ENCODE measurements around the gene TRIM26. TPM values are rescaled to one million over a fixed set of nuclear protein-coding genes. Genes with fewer than 3 reads are reported as not detected.

TRIM26 gene
- total RNA-seq, 4 donors from 2014 or later, result 19.5 to 92.0 (median 53.2) TPM

DNA sequence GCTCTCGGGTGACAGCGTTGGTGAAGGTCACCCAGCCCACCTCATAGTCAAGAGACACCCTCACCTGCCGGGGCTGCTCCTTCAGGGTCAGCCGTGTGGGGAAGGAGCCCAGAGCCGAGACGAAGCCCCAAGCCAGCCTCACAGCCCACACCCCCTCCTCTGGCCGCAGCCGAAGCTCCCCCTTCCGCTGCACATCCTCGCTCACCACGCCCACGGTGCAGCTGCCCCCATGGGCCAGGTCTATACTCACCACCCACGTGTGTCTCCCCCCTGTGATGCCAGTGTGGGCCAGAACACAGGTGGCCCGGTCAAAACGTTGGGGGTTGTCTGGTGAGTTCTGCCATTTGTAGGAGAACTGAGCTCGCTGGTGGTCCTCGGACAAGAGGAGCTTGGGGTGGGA lies 59.1 kb downstream of the TRIM26 start:
- no peaks in the 10 kb centered on the region for H3K27me3 ChIP-seq
- WGBS, 2 donors (ENCODE audit: low coverage in 1 of 2), result 83% methylated on average over 17 of the region's 17 CpGs; no CpG with 5 or more reads in 1 of the 2 donors

DNA sequence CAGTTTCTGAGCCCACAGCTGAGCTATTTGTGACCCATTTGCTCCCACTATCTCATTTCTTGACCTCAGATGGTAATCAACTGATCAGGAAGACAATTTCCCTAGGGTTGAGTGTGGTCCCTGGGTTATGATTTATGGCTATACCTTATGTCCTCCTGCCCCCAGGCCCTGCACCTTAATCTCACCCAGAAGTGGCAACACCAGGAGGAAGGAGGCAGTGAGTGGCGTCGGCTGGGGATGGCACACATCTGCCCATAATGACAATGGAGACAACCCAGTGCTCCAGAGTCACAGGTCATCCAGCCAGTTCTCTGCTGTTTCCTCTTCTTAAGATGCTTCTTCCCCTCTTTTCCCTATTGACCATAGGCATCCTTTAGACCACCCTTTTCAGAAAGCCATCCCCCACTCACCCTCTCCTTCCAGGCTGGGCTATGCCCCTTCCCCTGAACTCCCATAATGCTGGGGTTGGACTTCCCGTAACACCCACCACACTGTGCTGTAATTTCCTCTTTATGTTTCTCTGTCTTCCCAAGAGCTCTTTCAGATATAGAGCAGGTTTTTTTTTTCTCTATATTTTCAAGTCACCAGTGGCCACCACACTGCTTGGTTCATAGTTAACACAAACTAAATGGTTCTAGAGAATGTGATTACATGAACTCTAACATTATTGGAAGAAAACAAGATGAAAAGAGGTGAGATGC lies 60.1 kb downstream of the TRIM26 start:
- Histone ChIP-seq H3K4me3 (no peak overlapping the region), H3K4me1 (peaks cover 0 to 38% (median 28%) of the 10 kb centered on the region in 4 donors), H3K27ac (no peak overlapping the region), H3K9me3 (no peaks in the 10 kb centered on the region), H3K27me3 (no peaks in the 10 kb centered on the region), H3K36me3 (no peaks in the 10 kb centered on the region)
- WGBS, 2 donors (ENCODE audit: low coverage in 1 of 2), result 86 to 88% methylated on average over 1 to 3 of the region's 3 CpGs
- DNase-seq, result no peak
- intact Hi-C loops (cut with DNase I; ENCODE audit: low total_unique reads), result no loop called here
- in situ Hi-C loops (cut with MboI; ENCODE audit: low pct_ligation_motif_present in 1 of 4, low pct_unique_long_range_greater_than_20kb in 1 of 4, low sequenced_read_pairs in 3 of 4), result no loop called here
- TF ChIP-seq, protein P1, sequence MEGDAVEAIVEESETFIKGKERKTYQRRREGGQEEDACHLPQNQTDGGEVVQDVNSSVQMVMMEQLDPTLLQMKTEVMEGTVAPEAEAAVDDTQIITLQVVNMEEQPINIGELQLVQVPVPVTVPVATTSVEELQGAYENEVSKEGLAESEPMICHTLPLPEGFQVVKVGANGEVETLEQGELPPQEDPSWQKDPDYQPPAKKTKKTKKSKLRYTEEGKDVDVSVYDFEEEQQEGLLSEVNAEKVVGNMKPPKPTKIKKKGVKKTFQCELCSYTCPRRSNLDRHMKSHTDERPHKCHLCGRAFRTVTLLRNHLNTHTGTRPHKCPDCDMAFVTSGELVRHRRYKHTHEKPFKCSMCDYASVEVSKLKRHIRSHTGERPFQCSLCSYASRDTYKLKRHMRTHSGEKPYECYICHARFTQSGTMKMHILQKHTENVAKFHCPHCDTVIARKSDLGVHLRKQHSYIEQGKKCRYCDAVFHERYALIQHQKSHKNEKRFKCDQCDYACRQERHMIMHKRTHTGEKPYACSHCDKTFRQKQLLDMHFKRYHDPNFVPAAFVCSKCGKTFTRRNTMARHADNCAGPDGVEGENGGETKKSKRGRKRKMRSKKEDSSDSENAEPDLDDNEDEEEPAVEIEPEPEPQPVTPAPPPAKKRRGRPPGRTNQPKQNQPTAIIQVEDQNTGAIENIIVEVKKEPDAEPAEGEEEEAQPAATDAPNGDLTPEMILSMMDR (IDR thresholded peaks at IDR 0.05), result no peak
- TF ChIP-seq POLR2A (IDR thresholded peaks at IDR 0.05) (no peak), EP300 (IDR thresholded peaks at IDR 0.05; ENCODE audit: low read depth) (no peak), POLR2AphosphoS5 (IDR thresholded peaks at IDR 0.05) (no peak)

More for the DNA sequence above, 59.1 kb downstream of the TRIM26 start:
- in situ Hi-C loops (cut with MboI; ENCODE audit: low pct_ligation_motif_present in 1 of 4, low pct_unique_long_range_greater_than_20kb in 1 of 4, low sequenced_read_pairs in 3 of 4), result no loop called here
- TF ChIP-seq, protein P1 (IDR thresholded peaks at IDR 0.05), result no peak
- TF ChIP-seq EP300 (IDR thresholded peaks at IDR 0.05; ENCODE audit: low read depth) (no peak), POLR2AphosphoS5 (IDR thresholded peaks at IDR 0.05) (no peak), POLR2A (IDR thresholded peaks at IDR 0.05) (no peak)
- H3K27ac ChIP-seq, result peak overlapping the region in 3 of 4 donors; percentile 67 to 79 (median 74)
- peaks cover 0 to 38% (median 28%) of the 10 kb centered on the region in 4 donors for H3K4me1 ChIP-seq
- DNase-seq, result no peak
- intact Hi-C loops (cut with DNase I; ENCODE audit: low total_unique reads), result no loop called here
- H3K9me3 ChIP-seq, result no peaks in the 10 kb centered on the region
- no peak overlapping the region for H3K4me3 ChIP-seq
- no peaks in the 10 kb centered on the region for H3K36me3 ChIP-seq

DNA sequence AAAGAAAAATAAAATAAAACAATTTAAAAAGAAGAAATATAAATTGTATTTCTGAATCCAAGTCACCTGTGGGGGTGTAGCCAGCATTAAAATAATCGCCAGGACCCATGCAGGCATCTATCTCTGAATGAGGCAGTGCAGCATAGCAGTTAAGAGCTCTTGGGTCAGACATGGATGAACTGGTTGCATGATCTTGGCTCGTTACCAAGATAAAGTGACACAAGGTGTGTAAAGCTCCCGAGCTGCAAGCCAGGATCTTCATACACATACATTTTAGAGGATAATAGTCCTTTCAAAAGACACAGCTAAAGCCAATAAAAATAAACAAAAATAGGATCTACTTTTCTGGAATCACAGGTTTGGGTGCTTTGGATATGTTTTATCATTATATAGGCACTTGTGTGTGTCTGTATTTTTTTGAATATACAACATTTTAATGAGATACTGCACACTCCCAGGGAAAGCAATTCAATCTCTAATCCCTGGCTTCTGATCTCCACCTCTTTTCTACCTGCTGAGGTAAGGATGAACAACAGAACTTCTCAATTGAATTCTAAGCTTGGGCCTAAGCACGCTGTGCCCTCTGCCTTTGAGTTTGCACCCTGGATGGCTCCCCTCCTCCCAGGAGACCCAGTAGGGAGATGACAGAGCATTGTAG lies 61.1 kb downstream of the TRIM26 start:
- in situ Hi-C loops (cut with MboI; ENCODE audit: low pct_ligation_motif_present in 1 of 4, low pct_unique_long_range_greater_than_20kb in 1 of 4, low sequenced_read_pairs in 3 of 4) (no loop called here), intact Hi-C loops (cut with DNase I; ENCODE audit: low total_unique reads) (no loop called here)
- no peaks in the 10 kb centered on the region for H3K36me3 ChIP-seq
- H3K4me3 ChIP-seq, result no peak overlapping the region
- no peak for DNase-seq
- H3K4me1 ChIP-seq, result peaks cover 0 to 38% (median 28%) of the 10 kb centered on the region in 4 donors
- WGBS, 2 donors (ENCODE audit: low coverage in 1 of 2), result 39 to 49% methylated on average over 4 of the region's 4 CpGs
- no peak for TF ChIP-seq EP300 (IDR thresholded peaks at IDR 0.05; ENCODE audit: low read depth)
- no peaks in the 10 kb centered on the region for H3K27me3 ChIP-seq
- H3K9me3 ChIP-seq, result no peaks in the 10 kb centered on the region
- no peak overlapping the region for H3K27ac ChIP-seq

DNA sequence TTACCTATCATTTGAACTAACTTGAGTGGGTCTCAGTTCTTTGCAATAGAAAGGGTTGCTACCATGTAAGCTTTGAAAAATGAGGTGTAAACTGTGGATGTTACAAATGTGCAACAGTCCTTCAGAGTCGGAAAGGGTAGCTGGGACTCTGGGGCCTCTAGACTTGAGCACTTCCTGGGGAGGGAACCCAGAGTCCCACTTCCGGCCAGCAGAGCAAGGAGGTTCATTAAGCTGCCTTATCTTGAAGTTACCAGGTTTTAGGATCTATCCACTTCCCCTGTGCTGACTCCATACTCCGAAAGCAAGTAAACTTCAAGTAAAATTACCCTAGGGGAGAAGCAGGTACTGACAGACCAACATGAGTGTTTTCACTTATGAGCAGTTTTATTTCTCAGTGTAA lies 61.6 kb downstream of the TRIM26 start:
- intact Hi-C loops (cut with DNase I; ENCODE audit: low total_unique reads), result no loop called here
- H3K27me3 ChIP-seq, result no peaks in the 10 kb centered on the region
- no peak overlapping the region for H3K4me3 ChIP-seq
- in situ Hi-C loops (cut with MboI; ENCODE audit: low pct_ligation_motif_present in 1 of 4, low pct_unique_long_range_greater_than_20kb in 1 of 4, low sequenced_read_pairs in 3 of 4), result no loop called here
- peaks cover 0 to 32% (median 23%) of the 10 kb centered on the region in 4 donors for H3K4me1 ChIP-seq
- DNase-seq, result no peak
- no peak overlapping the region for H3K27ac ChIP-seq
- 52 to 73% methylated on average over 3 of the region's 3 CpGs for WGBS, 2 donors (ENCODE audit: low coverage in 1 of 2)
- H3K36me3 ChIP-seq, result no peaks in the 10 kb centered on the region
- TF ChIP-seq, protein P1 (IDR thresholded peaks at IDR 0.05), result no peak
- TF ChIP-seq POLR2AphosphoS5 (IDR thresholded peaks at IDR 0.05) (no peak), POLR2A (IDR thresholded peaks at IDR 0.05) (no peak), EP300 (IDR thresholded peaks at IDR 0.05; ENCODE audit: low read depth) (no peak)
- H3K9me3 ChIP-seq, result no peaks in the 10 kb centered on the region

Data from transverse colon (tissue), 4 donors.